Stimulated activated naive CD8-positive, alpha-beta T cell treated with anti-CD3 and anti-CD28 coated beads, Interleukin-15, amount 100 ng/mL, for 72 hours (primary cell): ENCODE measurements around the gene NIPSNAP3A.
A peak's percentile ranks its signal among the peaks of the same experiment; 100 is the strongest.
"Not testable (repeated sequence)": the region's sequence is repeated elsewhere in the genome, so short reads cannot be mapped to it uniquely, and the experiment has no call there.

ENCODE experiments used
- ATAC-seq: fragments of 150-1000 bp; cut with Tn5 transposase; 2 replicates; pipeline ENCODE4 v1.10.0; 2021; ENCODE audit warnings: mild to moderate bottlenecking, moderate library complexity
- DNase-seq, 2 donors: peaks; one replicate each; pipeline ENCODE4 v3.0.0; 2021 to 2022
- H3K27ac Mint-ChIP-seq, 2 donors: one replicate each; pipeline ENCODE4 v1.8.0; 2022; ENCODE audit warnings: mild to moderate bottlenecking in 2 of 2, mixed read lengths in 2 of 2, moderate library complexity in 2 of 2
- H3K27me3 Mint-ChIP-seq: one replicate; pipeline ENCODE4 v1.8.0; 2022; ENCODE audit warnings: mixed read lengths
- H3K4me1 Mint-ChIP-seq: one replicate; pipeline ENCODE4 v1.8.0; 2022; ENCODE audit warnings: mild to moderate bottlenecking, mixed read lengths
- H3K4me3 Mint-ChIP-seq, 2 donors: one replicate each; pipeline ENCODE4 v1.8.0; 2022; ENCODE audit warnings: mild to moderate bottlenecking in 2 of 2, mixed read lengths in 2 of 2, moderate library complexity in 1 of 2
- H3K9me3 Mint-ChIP-seq, 2 donors: one replicate each; pipeline ENCODE4 v1.8.0; 2022; ENCODE audit warnings: mixed read lengths in 2 of 2

NIPSNAP3A gene

GRCh38 chr9:104765138-104765537, 17.7 kb downstream of the NIPSNAP3A start:
- Mint-ChIP-seq H3K4me1 (peaks cover 7% of the 10 kb centered on the region), H3K4me3 (peak overlapping the region; percentile 88 to 90), H3K27ac (no peak overlapping the region), H3K27me3 (no peaks in the 10 kb centered on the region), H3K9me3 (no peaks in the 10 kb centered on the region)
- ATAC-seq (no peak), DNase-seq (no peak)

- ATAC-seq (no peak), DNase-seq (no peak)
- H3K9me3 Mint-ChIP-seq = no peaks in the 10 kb centered on the region
- no peaks in the 10 kb centered on the region for H3K27me3 Mint-ChIP-seq
- H3K27ac Mint-ChIP-seq = no peak overlapping the region
- peaks cover 7% of the 10 kb centered on the region for H3K4me1 Mint-ChIP-seq
- H3K4me3 Mint-ChIP-seq = no peak overlapping the region
Measured at GRCh38 chr9:104766025-104766424, 18.5 kb downstream of the NIPSNAP3A start.

DNA sequence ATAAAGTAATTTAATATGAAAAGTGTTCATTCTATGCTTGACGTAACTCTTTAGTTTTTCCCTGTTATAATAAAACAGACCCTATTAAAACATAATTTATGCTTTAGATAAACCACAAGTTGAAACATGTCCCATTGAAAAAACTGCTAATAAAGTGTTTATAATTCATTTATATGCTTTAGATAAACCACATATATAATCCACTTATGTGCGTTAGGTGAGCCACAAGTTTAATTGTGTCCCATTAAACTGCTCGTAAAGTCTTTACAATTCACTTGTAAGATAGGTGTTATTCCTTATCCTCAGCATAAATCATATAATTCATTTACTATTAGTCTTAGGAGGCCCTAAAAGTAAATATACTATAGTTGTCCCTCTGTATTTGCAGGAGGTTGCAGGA, 20.0 kb downstream of the NIPSNAP3A start:
- H3K4me1 Mint-ChIP-seq = peaks cover 7% of the 10 kb centered on the region
- H3K9me3 Mint-ChIP-seq = no peaks in the 10 kb centered on the region
- no peak for ATAC-seq
- no peaks in the 10 kb centered on the region for H3K27me3 Mint-ChIP-seq
- no peak for DNase-seq
- no peak overlapping the region for H3K4me3 Mint-ChIP-seq
- no peak overlapping the region for H3K27ac Mint-ChIP-seq

DNA sequence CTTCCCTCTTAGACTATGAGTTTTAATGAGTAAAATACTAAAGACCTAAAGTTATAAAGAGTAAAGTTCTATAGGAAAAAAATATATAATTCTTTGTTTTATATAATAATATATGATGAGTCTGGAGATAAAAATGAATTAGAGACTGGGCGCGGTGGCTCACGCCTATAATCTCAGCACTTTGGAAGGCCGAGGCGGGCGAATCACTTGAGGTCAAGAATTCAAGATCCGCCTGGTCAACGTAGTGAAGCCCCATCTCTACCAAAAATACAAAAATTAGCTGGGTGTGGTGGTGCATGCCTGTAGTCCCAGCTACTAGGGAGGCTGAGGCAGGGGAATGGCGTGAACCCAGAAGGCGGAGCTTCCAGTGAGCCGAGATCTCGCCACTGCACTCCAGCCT, 21.5 kb downstream of the NIPSNAP3A start:
- not testable (repeated sequence) for H3K4me1 Mint-ChIP-seq, H3K4me3 Mint-ChIP-seq, DNase-seq, H3K27ac Mint-ChIP-seq, ATAC-seq, H3K27me3 Mint-ChIP-seq, H3K9me3 Mint-ChIP-seq

DNA sequence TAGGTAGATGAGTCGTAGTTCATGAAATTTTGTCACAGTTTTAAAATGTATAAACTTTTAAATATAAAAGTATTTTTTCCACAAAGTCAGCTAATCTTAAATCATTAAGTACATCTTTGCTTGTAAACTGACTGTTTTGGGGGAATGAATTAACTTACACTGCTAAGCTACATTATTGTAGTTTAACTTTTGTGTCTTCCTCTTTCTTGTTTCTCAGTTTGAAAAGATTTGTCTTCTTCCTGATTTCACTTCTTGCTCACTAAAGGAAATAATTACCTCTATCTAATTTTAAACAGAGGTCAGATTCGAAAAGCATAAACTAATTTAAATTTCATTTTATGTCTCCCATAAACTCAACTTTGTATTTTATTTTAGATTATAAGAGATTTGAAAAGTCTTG, 22.2 kb downstream of the NIPSNAP3A start:
- Mint-ChIP-seq H3K27me3 (no peaks in the 10 kb centered on the region), H3K27ac (no peak overlapping the region), H3K4me1 (no peaks in the 10 kb centered on the region), H3K9me3 (no peaks in the 10 kb centered on the region), H3K4me3 (no peak overlapping the region)
- no peak for DNase-seq
- no peak for ATAC-seq

GRCh38 chr9:104772714-104773510, 25.4 kb downstream of the NIPSNAP3A start:
- DNase-seq (no peak), ATAC-seq (no peak)
- no peaks in the 10 kb centered on the region for H3K27me3 Mint-ChIP-seq
- no peaks in the 10 kb centered on the region for H3K9me3 Mint-ChIP-seq
- no peak overlapping the region for H3K27ac Mint-ChIP-seq
- H3K4me3 Mint-ChIP-seq = no peak overlapping the region
- H3K4me1 Mint-ChIP-seq = no peaks in the 10 kb centered on the region

DNA sequence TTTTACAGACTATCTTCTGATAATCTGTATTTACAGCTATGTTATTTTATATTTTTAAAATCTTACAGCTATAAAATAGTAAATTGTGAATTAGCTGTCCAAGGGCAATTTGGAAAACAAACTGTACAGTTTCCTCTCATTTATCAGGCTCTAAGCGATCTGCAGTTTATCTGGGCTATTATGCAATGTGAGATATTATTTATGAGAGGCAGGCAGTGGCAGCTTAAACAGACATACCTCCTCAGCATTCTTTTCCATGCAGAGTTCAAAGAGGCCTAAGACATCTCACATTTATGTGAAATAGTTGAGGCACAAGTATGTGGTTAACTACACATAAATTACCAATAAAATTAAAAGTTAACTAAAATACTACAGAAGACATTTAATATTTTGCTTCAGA, 26.6 kb downstream of the NIPSNAP3A start:
- Mint-ChIP-seq H3K9me3 (no peaks in the 10 kb centered on the region), H3K4me1 (no peaks in the 10 kb centered on the region), H3K27ac (no peak overlapping the region), H3K4me3 (no peak overlapping the region), H3K27me3 (no peaks in the 10 kb centered on the region)
- DNase-seq (no peak), ATAC-seq (no peak)

- no peak for DNase-seq
- no peak overlapping the region for H3K27ac Mint-ChIP-seq
- H3K27me3 Mint-ChIP-seq = no peaks in the 10 kb centered on the region
- no peaks in the 10 kb centered on the region for H3K4me1 Mint-ChIP-seq
- peak; percentile 49 for ATAC-seq
- no peak overlapping the region for H3K4me3 Mint-ChIP-seq
- H3K9me3 Mint-ChIP-seq = no peaks in the 10 kb centered on the region
Measured at GRCh38 chr9:104774831-104775573, 27.5 kb downstream of the NIPSNAP3A start.

DNA sequence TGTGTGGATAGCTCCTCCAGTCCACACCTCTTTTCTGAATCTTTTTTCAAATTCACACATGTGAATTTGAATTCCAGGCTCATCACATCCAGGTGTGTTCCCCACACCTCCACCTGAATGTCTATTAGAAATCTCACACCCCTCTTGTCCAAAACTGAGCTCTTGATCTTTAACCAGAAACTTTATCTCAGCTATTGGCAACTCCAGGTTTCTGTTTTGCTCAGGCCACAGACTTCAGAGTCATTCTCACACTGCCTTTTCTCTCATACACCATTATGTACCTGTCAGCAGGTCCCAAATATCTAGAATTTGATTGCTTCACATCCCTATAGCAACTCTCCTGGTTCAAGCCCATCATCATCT, 28.1 kb downstream of the NIPSNAP3A start:
- DNase-seq (no peak), ATAC-seq (peak; percentile 50)
- Mint-ChIP-seq H3K9me3 (no peaks in the 10 kb centered on the region), H3K4me3 (no peak overlapping the region), H3K27me3 (no peaks in the 10 kb centered on the region), H3K4me1 (no peaks in the 10 kb centered on the region), H3K27ac (no peak overlapping the region)

- H3K27ac Mint-ChIP-seq = no peak overlapping the region
- no peak for DNase-seq
- H3K4me3 Mint-ChIP-seq = no peak overlapping the region
- H3K27me3 Mint-ChIP-seq = no peaks in the 10 kb centered on the region
- H3K4me1 Mint-ChIP-seq = no peaks in the 10 kb centered on the region
- peak; percentile 7 for ATAC-seq
- H3K9me3 Mint-ChIP-seq = no peaks in the 10 kb centered on the region
Measured at GRCh38 chr9:104775976-104776375, 28.5 kb downstream of the NIPSNAP3A start.

DNA sequence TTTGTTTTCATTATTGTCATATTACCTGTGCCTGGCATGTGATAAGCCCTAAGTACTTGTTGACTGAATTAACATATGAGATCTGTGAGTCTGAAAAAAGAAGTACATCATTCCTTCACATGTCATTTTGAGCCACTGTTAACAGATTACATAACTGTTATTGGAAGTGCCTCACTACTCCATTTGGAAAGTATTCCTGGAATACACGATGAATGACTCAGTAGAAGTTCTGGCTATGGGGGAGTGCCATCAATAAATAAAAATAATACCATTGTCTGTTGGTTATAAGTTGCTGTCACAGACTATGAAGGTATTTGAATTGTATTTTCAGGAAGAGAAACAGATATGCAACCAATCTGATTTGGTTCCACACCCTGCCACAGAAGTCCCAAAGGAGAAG, 29.3 kb downstream of the NIPSNAP3A start:
- H3K4me3 Mint-ChIP-seq = no peak overlapping the region
- DNase-seq = no peak
- H3K4me1 Mint-ChIP-seq = no peaks in the 10 kb centered on the region
- no peaks in the 10 kb centered on the region for H3K27me3 Mint-ChIP-seq
- ATAC-seq = no peak
- no peaks in the 10 kb centered on the region for H3K9me3 Mint-ChIP-seq
- no peak overlapping the region for H3K27ac Mint-ChIP-seq

- H3K27ac Mint-ChIP-seq = no peak overlapping the region
- H3K9me3 Mint-ChIP-seq = no peaks in the 10 kb centered on the region
- H3K4me3 Mint-ChIP-seq = no peak overlapping the region
Measured at GRCh38 chr9:104778802-104779201, 31.3 kb downstream of the NIPSNAP3A start.

GRCh38 chr9:104779334-104779733, 31.9 kb downstream of the NIPSNAP3A start:
- Mint-ChIP-seq H3K9me3 (no peaks in the 10 kb centered on the region), H3K4me3 (no peak overlapping the region), H3K27ac (no peak overlapping the region), H3K27me3 (no peaks in the 10 kb centered on the region), H3K4me1 (no peaks in the 10 kb centered on the region)
- DNase-seq = no peak
- no peak for ATAC-seq

More at GRCh38 chr9:104778802-104779201, 31.3 kb downstream of the NIPSNAP3A start:
- Mint-ChIP-seq H3K4me1 (no peaks in the 10 kb centered on the region), H3K27me3 (no peaks in the 10 kb centered on the region)
- no peak for DNase-seq
- ATAC-seq = no peak

DNA sequence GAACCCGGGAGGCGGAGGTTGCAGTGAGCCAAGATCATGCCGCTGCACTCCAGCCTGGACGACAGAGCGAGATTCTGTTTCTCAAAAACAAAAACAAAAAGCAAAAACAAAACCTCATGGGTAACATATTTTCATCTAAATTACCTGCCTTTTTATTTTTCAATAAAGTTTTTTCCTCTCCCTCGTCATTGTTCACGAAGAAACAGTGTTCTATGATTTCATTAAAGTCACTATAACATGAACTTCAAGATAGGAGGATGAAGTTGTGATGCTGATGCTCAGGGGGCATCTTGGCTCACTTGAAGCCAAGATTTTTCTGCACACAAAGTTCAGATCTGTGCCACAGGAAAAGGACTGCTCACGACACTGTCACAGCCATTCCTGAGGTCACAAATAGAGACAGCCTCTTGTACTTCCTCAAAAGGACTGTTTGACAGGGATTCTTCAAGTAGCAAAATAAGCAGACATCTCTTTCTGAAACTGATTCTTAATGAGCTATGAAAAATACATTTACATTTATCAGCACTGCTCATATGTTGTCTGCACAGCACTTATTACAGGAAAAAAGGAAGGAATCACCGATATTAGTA, 32.6 kb downstream of the NIPSNAP3A start:
- H3K9me3 Mint-ChIP-seq = no peaks in the 10 kb centered on the region
- H3K4me3 Mint-ChIP-seq = no peak overlapping the region
- H3K27ac Mint-ChIP-seq = peak overlapping the region in 1 of 2 donors; percentile 7
- DNase-seq = no peak
- ATAC-seq = no peak
- no peaks in the 10 kb centered on the region for H3K27me3 Mint-ChIP-seq
- H3K4me1 Mint-ChIP-seq = no peaks in the 10 kb centered on the region

- DNase-seq (no peak), ATAC-seq (no peak)
- no peaks in the 10 kb centered on the region for H3K4me1 Mint-ChIP-seq
- H3K27ac Mint-ChIP-seq = no peak overlapping the region
- H3K9me3 Mint-ChIP-seq = no peaks in the 10 kb centered on the region
- H3K27me3 Mint-ChIP-seq = no peaks in the 10 kb centered on the region
- H3K4me3 Mint-ChIP-seq = no peak overlapping the region
Measured at GRCh38 chr9:104780796-104781395, 33.4 kb downstream of the NIPSNAP3A start.

DNA sequence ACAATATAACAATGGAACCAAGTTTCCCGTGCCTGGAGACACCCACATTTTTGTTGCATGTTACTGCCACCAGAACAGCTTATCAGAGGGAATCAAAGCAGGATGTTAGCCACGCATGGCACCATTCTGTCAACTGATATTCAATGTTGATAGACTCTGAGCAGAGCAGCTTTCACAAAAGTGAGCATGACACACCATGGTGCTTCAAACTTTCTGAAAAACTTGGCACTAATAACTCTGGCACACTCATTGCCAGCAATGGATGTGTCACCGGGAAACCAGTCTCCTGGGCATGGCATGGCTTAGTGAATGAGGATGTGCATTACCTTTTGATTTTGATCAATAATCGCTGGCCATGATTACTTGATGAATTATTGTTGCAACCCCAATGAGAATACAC, 36.1 kb downstream of the NIPSNAP3A start:
- Mint-ChIP-seq H3K4me3 (no peak overlapping the region), H3K9me3 (no peaks in the 10 kb centered on the region), H3K4me1 (no peaks in the 10 kb centered on the region), H3K27ac (no peak overlapping the region), H3K27me3 (no peaks in the 10 kb centered on the region)
- DNase-seq (no peak), ATAC-seq (no peak)
